ENCODE measurements around the gene LCLAT1.
A peak's percentile ranks its signal among the peaks of the same experiment; 100 is the strongest.

LCLAT1 gene

DNA sequence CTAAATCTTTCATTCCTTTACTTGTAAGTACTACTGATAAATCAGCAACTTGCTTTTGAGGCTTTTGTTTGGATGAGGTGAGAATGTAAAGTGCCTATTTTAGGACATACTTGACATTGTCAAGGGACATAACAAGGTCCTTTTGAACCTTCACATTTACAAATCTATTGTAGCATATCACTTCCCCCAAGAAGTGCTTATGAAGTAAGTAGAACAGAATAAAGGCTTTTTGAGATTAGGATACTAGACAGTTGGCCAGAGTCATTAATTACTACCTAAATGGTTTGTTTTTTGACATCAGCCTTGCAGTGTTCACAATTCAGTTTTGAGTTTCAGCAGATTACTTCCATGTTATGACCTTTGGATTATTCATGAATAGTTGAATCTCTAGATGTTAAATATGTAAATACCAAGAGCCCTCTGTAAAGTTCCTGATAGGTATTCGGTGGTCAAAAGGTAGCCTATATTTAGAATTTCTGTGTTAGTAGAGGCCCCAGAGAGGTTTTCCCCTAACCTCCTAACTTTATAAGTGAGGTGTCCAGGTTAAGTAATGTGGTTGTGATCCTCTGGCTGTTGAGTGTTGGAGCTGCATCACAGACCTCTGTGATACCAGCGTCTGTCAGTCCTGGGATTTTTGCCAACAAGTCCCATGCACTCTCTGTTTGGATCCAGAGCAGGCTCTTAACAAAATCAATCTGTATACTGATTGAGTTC is 67.2 kb downstream of the LCLAT1 start:
- peak; percentile 52 for FAIRE-seq

DNA sequence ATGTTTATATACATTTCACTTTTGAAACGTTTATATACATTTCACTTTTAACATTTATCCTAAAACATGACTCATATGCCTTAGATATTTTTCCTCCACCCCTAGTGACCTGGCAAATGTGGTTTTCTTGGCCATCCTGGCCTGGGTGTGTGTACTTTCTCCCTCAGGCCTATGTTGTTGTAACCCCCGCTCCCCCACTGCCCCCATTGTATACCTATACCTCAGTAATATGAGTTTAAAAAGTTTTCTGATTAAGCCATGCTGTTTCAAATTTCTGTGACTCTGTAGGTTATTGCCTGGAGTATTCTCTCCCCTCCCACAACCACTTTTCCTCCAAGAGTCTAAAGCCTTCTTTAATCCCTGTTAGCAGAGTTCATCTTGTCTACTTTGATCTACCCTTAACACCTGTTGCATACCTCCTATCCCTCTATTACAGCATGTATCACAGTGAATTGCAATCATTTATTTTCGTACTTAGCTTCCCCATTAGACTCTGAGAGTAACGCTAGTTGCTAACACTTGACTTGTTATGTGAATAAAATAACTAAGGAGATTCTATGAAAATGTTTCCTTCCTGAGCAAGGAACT is 67.9 kb downstream of the LCLAT1 start:
- no peak for DNase-seq (ENCODE audit: low spot score)
- FAIRE-seq, result no peak

More for the DNA sequence above, 67.2 kb downstream of the LCLAT1 start:
- DNase-seq (ENCODE audit: low spot score), result peak; percentile 26

DNA sequence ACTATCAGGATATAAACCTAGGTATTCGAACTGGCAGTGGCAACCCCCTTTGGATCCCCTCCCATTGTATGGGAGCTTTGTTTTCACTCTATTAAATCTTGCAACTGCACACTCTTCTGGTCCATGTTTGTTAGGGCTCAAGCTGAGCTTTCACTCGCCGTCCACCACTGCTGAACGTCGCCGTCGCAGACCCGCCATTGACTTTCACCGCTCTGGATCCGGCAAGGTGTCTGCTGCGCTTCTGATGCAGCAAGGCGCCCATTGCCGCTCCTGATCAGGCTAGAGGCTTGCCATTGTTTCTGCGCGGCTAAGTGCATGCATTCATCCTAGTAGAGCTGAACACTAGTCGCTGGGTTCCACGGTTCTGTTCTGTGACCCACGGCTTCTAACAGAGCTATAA is 69.1 kb downstream of the LCLAT1 start:
- FAIRE-seq, result no peak
- no peak for DNase-seq (ENCODE audit: low spot score)

DNA sequence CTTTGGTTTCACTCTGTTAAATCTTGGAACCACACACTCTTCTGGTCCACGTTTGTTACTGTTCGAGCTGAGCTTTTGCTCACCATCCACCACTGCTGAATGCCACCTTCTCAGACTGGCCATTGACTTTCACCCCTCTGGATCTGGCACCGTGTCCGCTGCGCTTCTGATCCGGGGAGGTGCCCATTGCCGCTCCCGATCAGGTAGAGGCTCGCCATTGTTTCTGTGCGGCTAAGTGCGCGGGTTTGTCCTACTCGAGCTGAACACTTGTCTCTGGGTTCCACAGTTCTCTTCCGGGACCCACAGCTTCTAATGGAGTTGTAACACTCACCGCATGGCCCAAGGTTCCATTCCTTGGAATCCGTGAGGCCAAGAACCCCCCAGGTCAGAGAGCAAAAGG is 72.8 kb downstream of the LCLAT1 start:
- DNase-seq (ENCODE audit: low spot score) (no peak), FAIRE-seq (no peak)

DNA sequence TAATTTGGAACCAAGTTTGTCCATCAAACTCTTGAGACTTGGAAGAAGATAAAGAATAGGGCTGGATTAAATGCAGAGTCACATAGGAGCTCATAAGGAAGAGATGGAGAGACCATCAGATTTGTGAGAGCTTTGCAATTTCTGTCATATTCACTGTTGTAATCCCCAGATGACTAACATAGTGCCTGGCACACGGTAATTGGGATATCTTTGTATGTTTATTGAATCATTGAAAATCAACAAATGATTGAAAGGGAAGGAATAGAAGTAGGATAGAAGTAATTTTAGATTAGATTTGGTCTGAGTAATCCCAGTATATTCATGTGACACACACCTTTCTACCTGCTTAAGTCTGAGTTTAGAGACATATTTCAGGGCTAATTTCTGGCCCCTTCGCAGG is 75.4 kb downstream of the LCLAT1 start:
- DNase-seq (ENCODE audit: low spot score) (no peak), FAIRE-seq (no peak)

DNA sequence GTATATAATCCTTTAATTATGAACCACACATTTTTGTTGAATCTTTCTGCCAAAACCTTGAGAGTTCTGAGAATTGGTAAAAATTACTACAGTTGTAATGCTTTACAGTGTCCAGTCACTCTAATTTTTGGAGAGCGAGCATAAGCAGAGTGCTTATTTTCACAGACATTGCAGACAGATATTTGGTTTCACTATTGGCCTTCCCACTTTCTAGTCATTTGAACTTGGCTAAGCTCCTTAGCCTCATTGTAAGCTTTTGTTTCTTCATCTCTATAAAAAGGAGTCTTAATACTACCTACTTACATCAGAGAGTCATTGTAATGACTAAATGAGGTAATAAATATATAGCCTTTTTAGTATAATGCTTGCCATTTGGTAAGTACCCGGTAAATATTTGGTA is 80.4 kb downstream of the LCLAT1 start:
- FAIRE-seq (no peak), DNase-seq (ENCODE audit: low spot score) (no peak)

DNA sequence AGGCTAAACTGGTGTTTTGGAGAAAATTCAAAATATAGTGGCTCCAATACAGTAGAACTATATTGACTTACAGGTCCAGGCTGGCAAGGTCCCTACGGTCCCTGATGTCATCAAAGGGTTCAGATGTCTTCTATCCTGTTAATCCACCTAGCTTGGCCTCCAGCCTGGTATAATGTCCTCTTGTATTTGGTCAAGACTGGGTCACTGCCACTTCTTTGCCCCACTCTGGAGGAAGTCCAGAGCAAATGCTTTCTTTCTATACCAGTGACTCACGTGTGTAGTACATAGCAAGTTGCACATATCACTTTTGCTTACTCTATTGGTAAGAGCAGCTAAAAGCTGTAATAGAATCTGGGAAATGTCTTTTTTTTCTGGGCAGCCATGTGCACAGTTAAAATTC is 80.8 kb downstream of the LCLAT1 start:
- DNase-seq (ENCODE audit: low spot score), result no peak

DNA sequence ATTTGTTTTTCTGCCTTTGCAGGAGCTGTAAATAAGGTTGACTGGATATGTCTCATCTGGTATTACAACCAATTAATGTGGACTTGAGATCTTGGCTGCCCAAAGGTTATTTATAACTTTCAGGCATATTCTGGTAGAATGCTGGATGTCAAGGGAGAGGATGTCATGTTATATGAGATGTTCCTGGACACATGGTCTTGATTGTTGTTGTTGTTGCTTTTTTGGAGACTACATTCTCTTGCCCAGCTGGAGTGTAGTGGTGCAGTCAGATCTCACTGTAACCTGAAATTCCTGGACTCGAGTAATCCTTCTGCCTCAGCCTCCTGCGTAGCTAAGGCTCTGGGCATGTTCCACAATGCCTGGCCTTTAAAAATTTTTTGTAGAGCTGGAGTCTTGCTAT is 83.3 kb downstream of the LCLAT1 start:
- no peak for FAIRE-seq

More for the DNA sequence above, 80.8 kb downstream of the LCLAT1 start:
- no peak for FAIRE-seq

DNA sequence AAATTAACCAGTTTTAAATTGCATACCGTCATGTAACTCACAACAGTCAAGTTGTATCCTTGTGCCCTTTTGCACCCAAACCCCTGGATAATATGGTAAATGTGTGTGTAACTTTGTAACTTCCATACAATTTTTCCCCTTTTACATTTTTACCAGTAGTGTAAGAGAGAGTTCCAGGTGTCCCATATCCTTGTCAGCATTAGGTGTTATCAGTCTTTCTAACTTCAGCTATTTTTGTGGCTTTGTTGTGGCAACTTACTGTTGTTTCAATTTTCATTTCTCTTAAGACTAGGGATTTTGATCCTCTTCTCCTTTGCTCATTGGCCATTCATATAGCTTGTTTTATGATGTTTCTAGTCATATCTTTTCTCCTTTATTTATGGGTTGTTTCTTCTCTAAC is 94.6 kb downstream of the LCLAT1 start:
- FAIRE-seq (no peak), DNase-seq (ENCODE audit: low spot score) (no peak)

More for the DNA sequence above, 83.3 kb downstream of the LCLAT1 start:
- no peak for DNase-seq (ENCODE audit: low spot score)

DNA sequence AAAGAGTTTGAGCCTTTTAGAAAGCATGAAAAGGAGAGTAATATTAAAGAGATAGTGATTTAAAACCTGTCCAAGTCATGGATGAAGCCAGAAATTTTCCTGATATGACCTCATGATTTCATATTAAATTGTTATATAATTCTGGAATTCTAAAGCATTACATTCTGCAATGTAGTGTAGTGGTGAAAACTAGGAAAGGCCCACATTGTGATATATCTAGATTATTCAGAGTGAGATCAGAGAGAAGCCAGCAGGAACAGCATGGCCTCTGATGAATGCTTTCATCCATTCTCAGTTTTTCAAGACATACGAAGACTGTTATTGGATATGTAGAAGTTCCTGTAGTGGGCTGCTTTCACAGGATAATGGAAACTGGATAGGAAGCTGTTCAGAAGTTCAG is 98.8 kb downstream of the LCLAT1 start:
- FAIRE-seq, result no peak
- DNase-seq (ENCODE audit: low spot score), result no peak

DNA sequence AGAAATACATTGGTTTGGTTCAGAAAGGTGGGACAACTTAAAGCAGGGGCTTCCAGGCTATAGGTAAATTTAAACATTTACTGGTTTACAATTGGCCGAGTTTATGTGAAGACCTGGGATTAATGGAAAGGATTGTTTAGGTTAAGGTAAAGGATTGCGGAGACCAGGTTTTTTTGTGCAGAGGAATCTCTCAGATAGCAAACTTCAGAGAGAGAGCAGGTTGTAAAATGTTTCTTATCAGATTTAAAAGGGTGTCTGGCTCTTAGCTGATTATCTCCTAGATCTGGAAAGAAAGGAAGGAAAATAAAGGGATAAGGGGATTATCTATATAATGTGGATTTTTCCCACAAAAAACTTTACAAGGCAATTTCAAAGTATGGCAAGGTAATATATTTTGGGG is 101.3 kb downstream of the LCLAT1 start:
- FAIRE-seq (no peak), DNase-seq (ENCODE audit: low spot score) (no peak)

DNA sequence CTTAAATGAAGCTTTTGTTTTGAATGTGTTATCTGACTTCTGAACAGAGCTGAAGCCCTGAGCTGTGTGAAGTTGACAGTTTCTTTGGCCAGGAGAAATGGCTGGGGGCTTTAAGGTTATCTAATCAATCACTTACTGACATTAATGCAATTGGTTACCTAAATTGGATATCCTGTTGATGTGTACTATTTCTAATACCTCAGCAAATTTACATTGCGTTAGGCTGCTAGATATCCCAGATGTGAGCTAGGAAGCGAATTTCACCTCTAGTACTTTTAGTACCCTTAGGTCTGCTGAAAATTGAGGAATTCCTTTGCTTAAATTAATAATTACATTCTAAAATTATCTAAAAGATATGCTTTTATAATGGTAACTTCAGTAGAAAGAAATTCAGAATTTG is 102.0 kb downstream of the LCLAT1 start:
- DNase-seq (ENCODE audit: low spot score) (no peak), FAIRE-seq (no peak)

DNA sequence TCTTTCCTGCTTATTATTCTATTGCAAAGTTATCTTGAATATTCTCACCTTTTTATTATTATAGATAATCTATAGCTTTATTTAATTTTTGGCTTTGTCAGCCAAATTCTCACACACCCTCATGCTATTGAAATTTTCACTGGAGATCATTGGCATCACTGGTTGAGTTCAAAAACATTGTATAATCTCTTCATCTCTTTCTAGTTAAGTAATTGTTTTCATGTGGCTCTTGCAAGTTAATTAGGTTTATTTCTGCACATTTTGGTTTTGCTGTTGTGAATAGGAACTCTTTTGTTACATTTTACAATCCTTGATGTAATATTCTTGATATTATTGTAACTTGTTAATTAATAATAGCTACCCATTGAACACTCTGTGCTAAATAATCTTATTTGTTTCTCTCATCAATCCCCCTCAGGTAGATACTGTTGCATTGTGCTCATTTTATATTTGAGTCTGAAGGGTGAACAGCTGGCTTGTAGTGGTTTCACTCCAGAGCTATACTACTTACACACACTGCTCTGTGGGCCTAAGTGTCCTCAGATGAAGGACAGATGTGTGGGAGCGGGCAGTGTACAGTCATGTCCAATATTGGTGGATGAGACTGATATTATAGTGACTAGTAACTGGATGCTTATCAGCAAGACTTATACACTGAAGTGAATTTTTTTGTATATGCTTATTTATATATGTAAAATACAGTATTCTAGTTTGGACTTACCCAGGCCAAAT is 112.7 kb downstream of the LCLAT1 start:
- FAIRE-seq, result no peak
- no peak for DNase-seq (ENCODE audit: low spot score)

DNA sequence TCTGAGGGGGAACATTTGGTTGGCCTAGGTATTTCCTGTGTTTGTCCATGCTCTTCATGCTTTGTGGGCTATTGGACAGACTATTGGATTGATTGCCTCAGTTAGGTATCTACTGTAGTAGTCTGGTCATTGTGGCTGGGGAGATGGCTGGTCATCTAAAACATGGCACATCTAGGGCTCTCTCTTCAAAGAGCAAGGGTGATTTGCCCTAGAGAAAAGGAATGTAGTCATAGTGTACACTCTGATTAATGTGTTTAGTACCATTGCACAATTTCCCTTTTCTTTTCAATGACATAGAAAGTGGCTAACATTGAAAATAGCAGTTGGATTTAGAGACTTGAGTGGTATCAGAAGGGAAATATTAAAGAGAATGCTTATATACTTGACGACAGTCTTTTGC is 114.3 kb downstream of the LCLAT1 start:
- FAIRE-seq (no peak), DNase-seq (ENCODE audit: low spot score) (no peak)

DNA sequence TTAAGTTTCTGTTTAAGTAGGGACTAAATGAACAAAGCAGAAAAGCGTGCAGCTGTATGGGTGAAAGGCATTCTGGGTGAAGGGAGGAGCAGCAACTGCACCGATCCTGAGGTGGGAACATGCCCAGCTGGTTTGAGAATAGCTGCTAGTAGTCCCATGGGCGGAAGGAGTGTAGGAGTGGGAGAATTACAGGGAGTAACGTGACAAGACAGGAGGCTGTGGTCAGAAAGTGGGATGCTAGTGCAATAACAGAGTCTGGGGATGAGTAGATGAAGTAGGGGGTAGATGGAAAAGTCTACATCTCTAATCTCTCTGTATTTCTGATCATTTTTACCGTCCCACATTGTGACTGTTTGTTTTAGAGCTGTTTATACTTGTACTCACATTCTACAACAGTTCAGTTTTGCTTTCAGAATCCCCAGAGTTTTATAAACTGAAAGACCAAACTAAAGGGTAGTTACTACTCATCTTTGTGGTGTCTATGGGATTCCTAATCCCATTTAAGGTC is 118.9 kb downstream of the LCLAT1 start:
- DNase-seq (ENCODE audit: low spot score) (no peak), FAIRE-seq (no peak)

DNA sequence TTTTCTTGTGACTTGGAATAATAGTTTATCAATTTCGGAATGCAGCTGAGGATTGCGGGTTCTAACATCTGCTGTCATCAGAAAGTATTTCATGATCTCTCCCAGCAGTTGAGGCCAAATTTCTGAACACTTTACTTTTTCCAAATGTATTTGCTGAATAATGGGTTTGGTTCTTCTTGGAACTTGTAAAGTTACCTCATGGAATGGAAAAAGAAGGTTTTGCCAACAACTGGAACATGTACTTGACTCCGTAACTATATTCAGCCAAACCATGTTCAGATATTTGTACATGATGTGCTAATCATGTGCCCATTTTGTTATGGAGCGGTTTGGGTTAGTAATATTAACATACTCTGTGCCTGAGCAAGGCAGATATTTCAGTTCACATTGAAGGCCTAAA is 119.6 kb downstream of the LCLAT1 start:
- no peak for FAIRE-seq

DNA sequence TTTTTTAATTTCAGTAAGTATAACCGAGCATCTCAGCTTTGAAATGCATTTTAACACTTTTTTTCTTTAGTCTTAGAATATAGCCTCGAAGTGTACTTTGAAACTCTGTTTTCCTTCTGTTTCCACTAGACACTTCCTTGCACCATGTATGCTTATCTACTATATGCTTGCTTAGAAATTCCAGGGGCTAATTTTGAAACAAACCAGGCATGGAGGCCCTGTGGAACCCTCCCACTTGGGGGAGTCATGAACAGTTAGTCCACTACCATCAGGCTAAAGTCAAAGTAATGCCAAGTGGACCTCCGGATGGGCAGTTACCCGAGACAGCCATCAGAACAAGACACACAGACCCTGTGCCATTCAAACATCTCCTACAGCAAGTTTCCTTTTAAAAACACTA is 120.3 kb downstream of the LCLAT1 start:
- no peak for FAIRE-seq

More for the DNA sequence above, 119.6 kb downstream of the LCLAT1 start:
- DNase-seq (ENCODE audit: low spot score), result no peak

DNA sequence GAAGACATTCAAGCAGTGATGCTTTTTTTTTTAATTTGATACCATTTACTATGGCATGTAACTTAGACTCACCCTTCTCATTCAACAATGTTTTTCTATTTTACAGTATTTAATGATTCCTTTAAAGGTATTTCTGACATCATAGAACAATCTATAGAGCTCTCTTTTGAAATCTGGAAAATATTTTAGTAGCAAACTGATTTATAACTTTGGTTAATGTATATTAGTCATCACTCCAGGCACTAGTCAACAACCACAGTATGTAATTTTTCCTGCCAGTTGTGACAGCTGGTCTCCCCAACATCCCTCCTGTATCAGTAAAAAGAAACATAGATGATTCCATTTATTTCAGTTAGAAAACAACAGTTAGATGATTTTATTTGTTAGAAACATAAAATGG is 122.9 kb downstream of the LCLAT1 start:
- no peak for DNase-seq (ENCODE audit: low spot score)
- FAIRE-seq, result no peak

More for the DNA sequence above, 120.3 kb downstream of the LCLAT1 start:
- no peak for DNase-seq (ENCODE audit: low spot score)

DNA sequence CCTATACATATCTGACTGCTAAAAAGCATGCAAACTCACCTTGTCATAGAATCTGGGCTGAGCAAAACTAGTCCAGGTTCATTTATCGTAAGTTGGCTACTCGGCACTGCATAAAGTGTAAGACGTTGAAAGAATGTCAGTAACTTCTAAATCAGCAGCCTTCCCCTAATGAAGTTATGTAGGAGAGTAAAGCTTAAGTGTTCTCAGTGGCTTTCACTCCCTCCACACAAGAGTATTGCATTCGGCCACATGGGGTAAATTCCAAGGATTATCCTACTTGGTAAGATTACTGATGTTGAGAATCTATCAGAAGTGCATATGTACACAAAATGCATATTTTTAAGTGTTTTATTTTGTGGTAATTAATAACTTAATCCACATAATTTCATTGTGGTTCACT is 130.1 kb downstream of the LCLAT1 start:
- FAIRE-seq (no peak), DNase-seq (ENCODE audit: low spot score) (no peak)

DNA sequence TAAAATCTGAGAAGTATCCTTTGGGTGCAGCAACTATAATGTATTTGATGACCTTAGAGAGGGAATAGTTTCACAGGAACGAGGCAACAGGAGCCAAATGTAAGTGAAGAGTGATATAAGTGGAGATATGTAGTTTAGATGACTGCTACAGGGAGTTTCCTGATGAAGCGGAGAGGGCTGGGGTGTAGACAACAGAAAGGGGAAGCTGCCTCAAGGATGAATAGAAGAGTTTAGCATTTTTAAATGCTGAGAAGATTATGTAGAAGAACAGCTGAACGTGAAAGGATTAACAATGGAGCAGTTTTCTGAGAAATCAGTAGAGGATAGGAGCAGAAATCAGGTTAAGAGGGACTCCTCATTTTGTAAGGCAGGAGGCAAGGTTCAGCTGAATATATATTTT is 133.3 kb downstream of the LCLAT1 start:
- DNase-seq (ENCODE audit: low spot score), result no peak
- FAIRE-seq, result no peak

DNA sequence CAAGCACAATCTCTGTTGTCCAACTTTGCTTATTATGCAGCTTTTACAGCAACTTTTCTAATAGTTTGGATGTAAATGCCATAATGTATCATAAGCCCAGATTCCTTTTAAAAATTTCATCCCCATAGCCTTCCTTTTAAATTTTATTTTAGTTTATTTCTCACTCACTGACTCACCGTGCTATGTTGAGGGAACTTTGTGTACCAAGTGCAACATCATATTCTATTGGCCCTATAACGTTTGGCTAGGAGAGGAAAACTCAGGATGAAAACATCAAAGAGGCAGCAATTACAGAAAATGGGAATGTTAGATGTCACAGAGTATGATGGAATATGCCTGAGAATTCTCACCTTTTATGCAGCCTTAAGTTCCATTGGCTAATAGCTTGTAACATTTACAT is 135.5 kb downstream of the LCLAT1 start:
- FAIRE-seq (no peak), DNase-seq (ENCODE audit: low spot score) (no peak)

DNA sequence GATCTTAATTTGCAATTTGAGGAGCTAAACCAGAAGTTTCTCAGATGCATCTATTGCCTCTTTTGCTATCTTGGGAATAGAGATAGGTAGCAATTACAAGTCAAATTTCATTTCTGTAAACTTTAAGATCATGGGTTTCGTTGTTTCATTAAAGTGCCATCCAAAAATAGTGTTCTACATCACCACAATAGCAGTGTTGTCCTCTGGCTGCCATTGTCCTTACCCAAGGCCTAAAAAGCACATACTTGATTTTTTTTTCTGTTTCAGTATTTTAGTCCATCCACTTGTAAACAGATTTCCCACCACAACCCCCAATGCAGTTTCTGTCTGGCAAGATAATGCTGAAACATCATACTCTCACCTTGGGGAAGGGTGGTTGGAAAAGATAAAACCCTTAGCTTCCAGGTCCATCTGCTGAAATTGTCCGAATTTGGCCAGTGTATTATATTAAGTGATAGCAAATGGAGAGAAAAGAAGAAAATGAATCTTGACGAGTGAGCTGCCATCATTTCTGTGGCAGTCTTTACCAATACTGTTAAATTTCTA is 136.2 kb downstream of the LCLAT1 start:
- DNase-seq (ENCODE audit: low spot score), result no peak
- no peak for FAIRE-seq

Measured in RCC 7860 (cell line).